PFSK-1 (cell line): ENCODE measurements around the gene GPBP1L1.

Source experiments
- POLR2AphosphoS5 ChIP-seq: IDR thresholded peaks from 2 replicates; pipeline ENCODE4 v1.6.1; 2012; ENCODE audit warnings: low read depth, mild to moderate bottlenecking, control low read depth, low read length, moderate library complexity
- SIN3A ChIP-seq: IDR thresholded peaks from 2 replicates; pipeline ENCODE4 v1.6.1; 2012; ENCODE audit warnings: mild to moderate bottlenecking, low read length, moderate library complexity, borderline replicate concordance; ENCODE audit not compliant: insufficient read depth
- TAF1 ChIP-seq: IDR thresholded peaks from 2 replicates; pipeline ENCODE4 v1.6.1; 2012; ENCODE audit warnings: low read length, control low read depth, borderline replicate concordance; ENCODE audit not compliant: insufficient read depth
- TF ChIP-seq, protein P1 (sequence below), 2 experiments: IDR thresholded peaks; 2 replicates each; pipeline versions ENCODE4 v1.6.1 to v1.8.0; 2011 to 2012; ENCODE audit warnings: low read depth in 2 of 2, low read length in 2 of 2, control low read depth in 1 of 2, inconsistent platforms in 1 of 2, mild to moderate bottlenecking in 1 of 2, moderate library complexity in 1 of 2; ENCODE audit not compliant: insufficient read depth in 1 of 2

- TF ChIP-seq POLR2AphosphoS5 (no peak), SIN3A (no peak), TAF1 (no peak)
- TF ChIP-seq, protein P1, sequence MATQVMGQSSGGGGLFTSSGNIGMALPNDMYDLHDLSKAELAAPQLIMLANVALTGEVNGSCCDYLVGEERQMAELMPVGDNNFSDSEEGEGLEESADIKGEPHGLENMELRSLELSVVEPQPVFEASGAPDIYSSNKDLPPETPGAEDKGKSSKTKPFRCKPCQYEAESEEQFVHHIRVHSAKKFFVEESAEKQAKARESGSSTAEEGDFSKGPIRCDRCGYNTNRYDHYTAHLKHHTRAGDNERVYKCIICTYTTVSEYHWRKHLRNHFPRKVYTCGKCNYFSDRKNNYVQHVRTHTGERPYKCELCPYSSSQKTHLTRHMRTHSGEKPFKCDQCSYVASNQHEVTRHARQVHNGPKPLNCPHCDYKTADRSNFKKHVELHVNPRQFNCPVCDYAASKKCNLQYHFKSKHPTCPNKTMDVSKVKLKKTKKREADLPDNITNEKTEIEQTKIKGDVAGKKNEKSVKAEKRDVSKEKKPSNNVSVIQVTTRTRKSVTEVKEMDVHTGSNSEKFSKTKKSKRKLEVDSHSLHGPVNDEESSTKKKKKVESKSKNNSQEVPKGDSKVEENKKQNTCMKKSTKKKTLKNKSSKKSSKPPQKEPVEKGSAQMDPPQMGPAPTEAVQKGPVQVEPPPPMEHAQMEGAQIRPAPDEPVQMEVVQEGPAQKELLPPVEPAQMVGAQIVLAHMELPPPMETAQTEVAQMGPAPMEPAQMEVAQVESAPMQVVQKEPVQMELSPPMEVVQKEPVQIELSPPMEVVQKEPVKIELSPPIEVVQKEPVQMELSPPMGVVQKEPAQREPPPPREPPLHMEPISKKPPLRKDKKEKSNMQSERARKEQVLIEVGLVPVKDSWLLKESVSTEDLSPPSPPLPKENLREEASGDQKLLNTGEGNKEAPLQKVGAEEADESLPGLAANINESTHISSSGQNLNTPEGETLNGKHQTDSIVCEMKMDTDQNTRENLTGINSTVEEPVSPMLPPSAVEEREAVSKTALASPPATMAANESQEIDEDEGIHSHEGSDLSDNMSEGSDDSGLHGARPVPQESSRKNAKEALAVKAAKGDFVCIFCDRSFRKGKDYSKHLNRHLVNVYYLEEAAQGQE (IDR thresholded peaks at IDR 0.05; ENCODE audit: insufficient read depth in 1 of 2, low read depth in 2 of 2, low read length in 2 of 2): no peak
Observed at GRCh38 chr1:45589861-45590260, 96.5 kb downstream of the GPBP1L1 start.
